ENCODE results near the gene CFAP47. TPM values are rescaled to one million over a fixed set of nuclear protein-coding genes. Genes with fewer than 3 reads are reported as not detected.
"Not testable (repeated sequence)": the region's sequence is repeated elsewhere in the genome, so short reads cannot be mapped to it uniquely, and the experiment has no call there.

The CFAP47 gene
- total and polyA plus RNA-seq, 4 donors: 0.68 to 21.0 (median 4.0) TPM

DNA sequence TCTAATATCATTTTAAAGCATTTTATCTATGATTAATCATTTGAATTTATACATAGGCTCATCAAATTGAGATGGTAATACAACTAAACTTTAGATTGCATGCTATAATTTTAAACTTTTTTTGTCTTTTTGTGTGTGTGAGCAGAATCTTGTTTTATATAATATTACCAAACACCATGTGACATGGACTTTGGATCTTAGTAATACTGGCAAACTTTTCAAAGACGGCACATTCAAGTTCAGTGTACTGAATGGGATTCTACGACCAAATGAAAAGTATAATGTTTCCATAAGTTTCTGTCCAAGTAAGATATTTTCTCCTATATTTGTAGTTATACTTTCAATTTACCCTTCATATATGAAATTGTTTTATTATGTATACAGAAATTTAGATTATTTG lies 116.0 kb downstream of the CFAP47 start:
- no peak overlapping the region for H3K27ac ChIP-seq (ENCODE audit: low read depth in 1 of 2, low read length in 1 of 2)
- TF ChIP-seq CTCF (IDR thresholded peaks at IDR 0.05; ENCODE audit: control extremely low read depth, extremely low read depth): no peak
- H3K4me1 ChIP-seq (ENCODE audit: control insufficient read depth in 5 of 5, insufficient read depth in 5 of 5, low read length in 5 of 5): no peaks in the 10 kb centered on the region
- no peak overlapping the region for H3K4me3 ChIP-seq
- no peak for DNase-seq
- no peaks in the 10 kb centered on the region for H3K9me3 ChIP-seq (ENCODE audit: control insufficient read depth in 4 of 4, insufficient read depth in 3 of 4, low read length in 3 of 4)
- no peaks in the 10 kb centered on the region for H3K36me3 ChIP-seq (ENCODE audit: control insufficient read depth in 4 of 4, insufficient read depth in 4 of 4, low read length in 4 of 4)
- H3K27me3 ChIP-seq (ENCODE audit: control insufficient read depth in 3 of 3, insufficient read depth in 3 of 3, low read length in 2 of 3): peaks cover 0 to 9% (median 2%) of the 10 kb centered on the region in 3 donors
- 91 to 97% methylated on average over 2 of the region's 2 CpGs for WGBS, 2 donors
- ATAC-seq (ENCODE audit: insufficient read depth, low FRiP score): no peak
- H3K9ac ChIP-seq (ENCODE audit: insufficient read depth in 1 of 2, low read length in 2 of 2): no peak overlapping the region

- 67 to 94% methylated on average over 3 of the region's 3 CpGs for WGBS, 2 donors
- TF ChIP-seq CTCF (IDR thresholded peaks at IDR 0.05; ENCODE audit: control extremely low read depth, extremely low read depth): no peak
Measured at GRCh38 chrX:36062778-36063177, 143.2 kb downstream of the CFAP47 start.

DNA sequence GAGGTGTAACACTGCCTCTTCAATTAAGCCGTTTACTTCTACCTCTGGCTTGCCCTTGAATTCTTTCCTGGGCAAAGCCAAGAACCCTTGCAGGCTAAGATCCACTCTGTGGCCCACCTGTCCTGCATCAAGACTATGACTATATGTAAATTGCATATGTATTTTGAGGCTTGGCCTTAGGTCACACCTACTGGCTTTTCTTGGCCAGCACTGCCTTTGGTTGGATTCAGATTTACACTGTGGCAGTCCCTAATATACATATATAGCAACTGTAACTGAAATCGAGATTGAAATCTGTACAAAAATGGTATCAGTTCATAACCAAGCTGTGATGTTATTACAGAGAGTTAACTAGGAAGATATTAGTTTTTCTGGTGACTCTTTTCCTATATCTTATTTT lies 151.5 kb downstream of the CFAP47 start:
- no peak for DNase-seq
- ATAC-seq (ENCODE audit: insufficient read depth, low FRiP score): no peak
- Histone ChIP-seq H3K27me3 (ENCODE audit: control insufficient read depth in 3 of 3, insufficient read depth in 3 of 3, low read length in 2 of 3) (no peaks in the 10 kb centered on the region), H3K36me3 (ENCODE audit: control insufficient read depth in 4 of 4, insufficient read depth in 4 of 4, low read length in 4 of 4) (no peaks in the 10 kb centered on the region), H3K27ac (ENCODE audit: low read depth in 1 of 2, low read length in 1 of 2) (no peak overlapping the region), H3K4me1 (ENCODE audit: control insufficient read depth in 5 of 5, insufficient read depth in 5 of 5, low read length in 5 of 5) (no peaks in the 10 kb centered on the region), H3K4me3 (no peak overlapping the region), H3K9ac (ENCODE audit: insufficient read depth in 1 of 2, low read length in 2 of 2) (no peak overlapping the region), H3K9me3 (ENCODE audit: control insufficient read depth in 4 of 4, insufficient read depth in 3 of 4, low read length in 3 of 4) (no peaks in the 10 kb centered on the region)
- WGBS, 2 donors: 76 to 97% methylated on average over 2 of the region's 2 CpGs
- no peak for TF ChIP-seq CTCF (IDR thresholded peaks at IDR 0.05; ENCODE audit: control extremely low read depth, extremely low read depth)

More at GRCh38 chrX:36062778-36063177, 143.2 kb downstream of the CFAP47 start:
- ATAC-seq (ENCODE audit: insufficient read depth, low FRiP score): no peak
- H3K4me3 ChIP-seq: no peak overlapping the region
- no peaks in the 10 kb centered on the region for H3K4me1 ChIP-seq (ENCODE audit: control insufficient read depth in 5 of 5, insufficient read depth in 5 of 5, low read length in 5 of 5)
- H3K27me3 ChIP-seq (ENCODE audit: control insufficient read depth in 3 of 3, insufficient read depth in 3 of 3, low read length in 2 of 3): peaks cover 0 to 9% (median 2%) of the 10 kb centered on the region in 3 donors
- no peaks in the 10 kb centered on the region for H3K36me3 ChIP-seq (ENCODE audit: control insufficient read depth in 4 of 4, insufficient read depth in 4 of 4, low read length in 4 of 4)
- H3K9ac ChIP-seq (ENCODE audit: insufficient read depth in 1 of 2, low read length in 2 of 2): no peak overlapping the region
- H3K9me3 ChIP-seq (ENCODE audit: control insufficient read depth in 4 of 4, insufficient read depth in 3 of 4, low read length in 3 of 4): no peaks in the 10 kb centered on the region
- no peak for DNase-seq
- no peak overlapping the region for H3K27ac ChIP-seq (ENCODE audit: low read depth in 1 of 2, low read length in 1 of 2)

GRCh38 chrX:36075009-36075408 lies 155.5 kb downstream of the CFAP47 start:
- H3K36me3 ChIP-seq (ENCODE audit: control insufficient read depth in 4 of 4, insufficient read depth in 4 of 4, low read length in 4 of 4): not testable (repeated sequence)

More at GRCh38 chrX:36075009-36075408, 155.5 kb downstream of the CFAP47 start:
- not testable (repeated sequence) for H3K9me3 ChIP-seq (ENCODE audit: control insufficient read depth in 4 of 4, insufficient read depth in 3 of 4, low read length in 3 of 4); H3K27me3 ChIP-seq (ENCODE audit: control insufficient read depth in 3 of 3, insufficient read depth in 3 of 3, low read length in 2 of 3); DNase-seq; ATAC-seq (ENCODE audit: insufficient read depth, low FRiP score); H3K4me3 ChIP-seq; H3K9ac ChIP-seq (ENCODE audit: insufficient read depth in 1 of 2, low read length in 2 of 2); H3K27ac ChIP-seq (ENCODE audit: low read depth in 1 of 2, low read length in 1 of 2); H3K4me1 ChIP-seq (ENCODE audit: control insufficient read depth in 5 of 5, insufficient read depth in 5 of 5, low read length in 5 of 5)
- WGBS, 2 donors: 94 to 96% methylated on average over 5 of the region's 5 CpGs

Data from lung (tissue), 12 donors.